ENCODE results near the gene CFAP46.

GRCh38 chr10:132786884-132787494 is 155.4 kb downstream of the CFAP46 start:
- TF ChIP-seq EZH2phosphoT487 (conservative IDR thresholded peaks at IDR 0.05; ENCODE audit: low read length), result no peak
- TF ChIP-seq, protein P1, sequence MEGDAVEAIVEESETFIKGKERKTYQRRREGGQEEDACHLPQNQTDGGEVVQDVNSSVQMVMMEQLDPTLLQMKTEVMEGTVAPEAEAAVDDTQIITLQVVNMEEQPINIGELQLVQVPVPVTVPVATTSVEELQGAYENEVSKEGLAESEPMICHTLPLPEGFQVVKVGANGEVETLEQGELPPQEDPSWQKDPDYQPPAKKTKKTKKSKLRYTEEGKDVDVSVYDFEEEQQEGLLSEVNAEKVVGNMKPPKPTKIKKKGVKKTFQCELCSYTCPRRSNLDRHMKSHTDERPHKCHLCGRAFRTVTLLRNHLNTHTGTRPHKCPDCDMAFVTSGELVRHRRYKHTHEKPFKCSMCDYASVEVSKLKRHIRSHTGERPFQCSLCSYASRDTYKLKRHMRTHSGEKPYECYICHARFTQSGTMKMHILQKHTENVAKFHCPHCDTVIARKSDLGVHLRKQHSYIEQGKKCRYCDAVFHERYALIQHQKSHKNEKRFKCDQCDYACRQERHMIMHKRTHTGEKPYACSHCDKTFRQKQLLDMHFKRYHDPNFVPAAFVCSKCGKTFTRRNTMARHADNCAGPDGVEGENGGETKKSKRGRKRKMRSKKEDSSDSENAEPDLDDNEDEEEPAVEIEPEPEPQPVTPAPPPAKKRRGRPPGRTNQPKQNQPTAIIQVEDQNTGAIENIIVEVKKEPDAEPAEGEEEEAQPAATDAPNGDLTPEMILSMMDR (IDR thresholded peaks at IDR 0.05; ENCODE audit: insufficient read depth, low read length, poor library complexity, severe bottlenecking), result no peak

All from SU-DHL-6 (cell line).